Caco-2 (cell line): ENCODE data around the gene RCC2. TPM values are rescaled to one million over a fixed set of nuclear protein-coding genes. Genes with fewer than 3 reads are reported as not detected.

Source experiments
- BruUV-seq: library from RNA; stranded (reverse); fragments of 400-500 nt; replicated peaks from 2 replicates; lab custom pipeline; 2021; lab: Mats Ljungman, UMichigan
- CTCF ChIA-PET: fragments of 300-600 bp; sonication (Branson Sonifier 250); formaldehyde crosslinking; loops from one replicate; lab custom pipeline; 2022; ENCODE audit warnings: antibody characterized with exemption; lab: Charles Lee
- POLR2A ChIA-PET: fragments of 300-600 bp; sonication (Branson Sonifier 250); formaldehyde crosslinking; loops from one replicate; lab custom pipeline; 2022; ENCODE audit warnings: antibody characterized with exemption; lab: Charles Lee
- DNase-seq, 2 experiments: peaks; one replicate each; pipeline versions ENCODE4 v3.0.0 to v3.0.0-alpha.2; 2020 to 2022
- H3K27me3 ChIP-seq: replicated peaks from 2 replicates; pipeline ENCODE4 v1.6.0; 2011; ENCODE audit warnings: low read length; ENCODE audit not compliant: control insufficient read depth, insufficient read depth
- H3K36me3 ChIP-seq: 2 replicates; pipeline ENCODE4 v1.5.1; 2011; ENCODE audit warnings: low read length; ENCODE audit not compliant: control insufficient read depth, insufficient read depth
- H3K4me1 ChIP-seq: fragments of 250-450 bp; sonication (Bioruptor Pico); 2 replicates; pipeline ENCODE4 v1.5.1; 2020; ENCODE audit warnings: mild to moderate bottlenecking
- H3K4me3 ChIP-seq: 2 replicates; pipeline ENCODE4 v1.5.1; 2011; ENCODE audit warnings: low read depth, mild to moderate bottlenecking, control low read depth, low read length
- H3K9me3 ChIP-seq: fragments of 250-450 bp; sonication (Bioruptor Pico); 2 replicates; pipeline ENCODE4 v1.5.1; 2020; ENCODE audit warnings: mild to moderate bottlenecking, moderate library complexity
- H3K27ac Mint-ChIP-seq: one replicate; pipeline ENCODE4 v1.8.0; 2022; ENCODE audit warnings: mixed read lengths; ENCODE audit not compliant: unreplicated experiment
- H3K27me3 Mint-ChIP-seq: one replicate; pipeline ENCODE4 v1.8.0; 2022; ENCODE audit warnings: mixed read lengths; ENCODE audit not compliant: insufficient read depth, unreplicated experiment
- H3K36me3 Mint-ChIP-seq: one replicate; pipeline ENCODE4 v1.8.0; 2022; ENCODE audit warnings: mild to moderate bottlenecking, mixed read lengths; ENCODE audit not compliant: insufficient read depth, unreplicated experiment
- H3K4me1 Mint-ChIP-seq: one replicate; pipeline ENCODE4 v1.8.0; 2022; ENCODE audit warnings: low read depth, mixed read lengths; ENCODE audit not compliant: unreplicated experiment
- H3K4me3 Mint-ChIP-seq: one replicate; pipeline ENCODE4 v1.8.0; 2022; ENCODE audit warnings: mild to moderate bottlenecking, moderate library complexity, mixed read lengths; ENCODE audit not compliant: unreplicated experiment
- H3K9me3 Mint-ChIP-seq: one replicate; pipeline ENCODE4 v1.8.0; 2022; ENCODE audit warnings: mixed read lengths; ENCODE audit not compliant: unreplicated experiment
- CTCF ChIP-seq, 2 experiments: fragments of 200-600 bp in 1 of 2; IDR thresholded peaks; 1 replicate in 1 of 2; 2 replicates in 1 of 2; pipeline versions ENCODE4 v1.5.1 to v1.8.0; 2011 to 2022; ENCODE audit warnings: antibody characterized with exemption in 1 of 2, control low read depth in 1 of 2, inconsistent platforms in 1 of 2, low read depth in 1 of 2, low read length in 1 of 2, mild to moderate bottlenecking in 1 of 2, moderate library complexity in 1 of 2; ENCODE audit not compliant: insufficient read depth in 1 of 2, severe bottlenecking in 1 of 2, unreplicated experiment in 1 of 2
- intact Hi-C: fragments of 100-400 bp; cut with micrococcal nuclease; formaldehyde crosslinking; loops from one replicate; pipeline ENCODE4 v1.10.0; 2022; ENCODE audit not compliant: unreplicated experiment
- total RNA-seq: library from RNA; stranded (reverse); gene quantifications from 2 replicates; pipeline ENCODE4 v1.2.3, GENCODE V29; 2022

The RCC2 gene
- total RNA-seq, 1 experiment from 2014 or later, result 103 TPM

GRCh38 chr1:17403081-17403480 lies 36.4 kb downstream of the RCC2 start:
- intact Hi-C loops, result loop anchor here (10.0 kb wide), 1 partner anchor 58 kb away; no protein-coding TSS in a partner anchor
- Histone ChIP-seq H3K4me1 (no peaks in the 10 kb centered on the region), H3K36me3 (no peaks in the 10 kb centered on the region), H3K4me3 (no peak overlapping the region), H3K9me3 (no peaks in the 10 kb centered on the region), H3K27me3 (no peaks in the 10 kb centered on the region)
- no TSS peak for BruUV-seq
- CTCF ChIA-PET, result interaction anchor here (0.9 kb wide), 1 partner anchor 204 kb away, joined by 3 read pairs; no protein-coding TSS in a partner anchor
- Mint-ChIP-seq H3K9me3 (no peaks in the 10 kb centered on the region), H3K4me3 (no peak overlapping the region), H3K36me3 (peaks cover 30% of the 10 kb centered on the region), H3K27me3 (no peaks in the 10 kb centered on the region), H3K4me1 (no peaks in the 10 kb centered on the region), H3K27ac (no peak overlapping the region)
- TF ChIP-seq CTCF (IDR thresholded peaks at IDR 0.05; ENCODE audit: insufficient read depth in 1 of 2, low read depth in 1 of 2, low read length in 1 of 2, severe bottlenecking in 1 of 2, unreplicated experiment in 1 of 2), result no peak
- DNase-seq, result no peak
- POLR2A ChIA-PET, result no interaction called here

DNA sequence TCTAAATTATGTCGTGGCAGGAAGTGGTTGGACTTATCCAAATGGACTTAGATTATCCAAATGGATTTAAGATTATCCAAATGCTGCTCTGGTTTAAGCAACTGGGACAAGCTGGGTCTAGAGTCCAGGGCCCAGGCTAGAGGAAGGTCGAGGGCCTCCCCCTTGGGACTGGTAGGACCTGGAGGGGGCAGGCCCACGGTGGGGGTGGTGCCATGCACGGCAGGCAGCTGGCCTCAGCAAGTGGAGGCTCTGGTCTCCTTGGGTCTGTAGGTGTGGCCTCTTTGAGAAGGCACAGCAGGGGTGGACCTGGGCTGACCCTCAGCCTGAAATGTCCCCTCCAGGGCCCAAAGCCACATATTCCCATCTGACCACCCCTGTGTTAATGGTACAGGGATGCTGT lies 37.6 kb downstream of the RCC2 start:
- H3K27me3 ChIP-seq, result no peaks in the 10 kb centered on the region
- no peak overlapping the region for H3K27ac Mint-ChIP-seq
- no peak for DNase-seq
- H3K4me1 Mint-ChIP-seq, result no peaks in the 10 kb centered on the region
- TF ChIP-seq CTCF (IDR thresholded peaks at IDR 0.05; ENCODE audit: insufficient read depth in 1 of 2, low read depth in 1 of 2, low read length in 1 of 2, severe bottlenecking in 1 of 2, unreplicated experiment in 1 of 2), result no peak
- intact Hi-C loops, result loop anchor here (10.0 kb wide), 1 partner anchor 57 kb away; no protein-coding TSS in a partner anchor
- no peaks in the 10 kb centered on the region for H3K9me3 Mint-ChIP-seq
- no peaks in the 10 kb centered on the region for H3K4me1 ChIP-seq
- H3K36me3 Mint-ChIP-seq, result peaks cover 19% of the 10 kb centered on the region
- H3K4me3 ChIP-seq, result no peak overlapping the region
- no TSS peak for BruUV-seq
- H3K27me3 Mint-ChIP-seq, result no peaks in the 10 kb centered on the region
- POLR2A ChIA-PET, result no interaction called here
- no peaks in the 10 kb centered on the region for H3K9me3 ChIP-seq
- H3K4me3 Mint-ChIP-seq, result no peak overlapping the region
- CTCF ChIA-PET, result no interaction called here
- H3K36me3 ChIP-seq, result no peaks in the 10 kb centered on the region

DNA sequence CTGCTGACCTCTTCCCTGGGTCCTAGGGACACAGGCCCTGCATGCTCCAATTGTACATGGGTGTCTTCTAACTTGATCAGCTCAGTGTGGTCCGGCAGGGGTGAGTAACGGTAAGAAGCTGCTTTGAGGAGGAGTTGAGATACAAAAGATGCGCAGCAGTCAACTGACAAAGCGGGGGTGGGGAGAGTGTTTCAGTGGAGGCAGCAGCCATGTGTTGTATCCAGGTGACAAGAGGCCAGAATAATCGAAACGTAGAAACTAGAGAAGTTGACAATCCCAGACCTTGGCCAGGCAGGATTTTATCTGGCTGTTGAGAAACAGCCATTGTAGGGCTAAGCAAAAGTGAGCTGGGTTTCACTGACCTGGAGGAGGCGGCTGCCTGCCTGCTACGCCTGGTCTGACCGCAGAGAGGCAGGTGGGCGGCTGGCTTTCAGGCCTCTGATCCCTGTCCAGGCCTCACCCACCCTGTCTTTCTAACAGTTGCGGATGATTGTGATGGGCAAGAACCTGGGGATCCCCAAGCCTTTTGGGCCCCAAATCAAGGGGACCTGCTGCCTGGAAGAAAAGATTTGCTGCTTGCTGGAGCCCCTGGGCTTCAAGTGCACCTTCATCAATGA lies 38.6 kb downstream of the RCC2 start:
- TF ChIP-seq CTCF (IDR thresholded peaks at IDR 0.05; ENCODE audit: insufficient read depth in 1 of 2, low read depth in 1 of 2, low read length in 1 of 2, severe bottlenecking in 1 of 2, unreplicated experiment in 1 of 2), result no peak
- Mint-ChIP-seq H3K27ac (no peak overlapping the region), H3K36me3 (peaks cover 11% of the 10 kb centered on the region), H3K4me1 (no peaks in the 10 kb centered on the region), H3K27me3 (no peaks in the 10 kb centered on the region), H3K9me3 (no peaks in the 10 kb centered on the region), H3K4me3 (no peak overlapping the region)
- POLR2A ChIA-PET, result no interaction called here
- BruUV-seq, result no TSS peak
- no peaks in the 10 kb centered on the region for H3K4me1 ChIP-seq
- no peak for DNase-seq
- intact Hi-C loops, result loop anchor here (10.0 kb wide), 1 partner anchor 56 kb away; no protein-coding TSS in a partner anchor
- H3K36me3 ChIP-seq, result no peaks in the 10 kb centered on the region
- CTCF ChIA-PET, result no interaction called here
- H3K27me3 ChIP-seq, result no peaks in the 10 kb centered on the region
- no peak overlapping the region for H3K4me3 ChIP-seq
- H3K9me3 ChIP-seq, result no peaks in the 10 kb centered on the region
